ENCODE data around the gene UNC13B.

- no peak for TF ChIP-seq CTCF (IDR thresholded peaks at IDR 0.05; ENCODE audit: low read length)
- no peak for TF ChIP-seq EZH2 (IDR thresholded peaks at IDR 0.05; ENCODE audit: borderline replicate concordance, low read length)
Measured at GRCh38 chr9:35355939-35356338, 194.1 kb downstream of the UNC13B start.

Data from OCI-LY1 (cell line).